ENCODE results near the gene DDX17. TPM values are rescaled to one million over a fixed set of nuclear protein-coding genes. Genes with fewer than 3 reads are reported as not detected.

DDX17 gene
- total and polyA plus RNA-seq, 2 of the 8 experiments (the other 6 are each of a cell fraction or from before 2014, with no cell fraction given): 437 to 441 TPM

GRCh38 chr22:38435010-38435409, 71.1 kb downstream of the DDX17 start (continued):
- TF ChIP-seq CHD7 (IDR thresholded peaks at IDR 0.05; ENCODE audit: insufficient replicate concordance, low read length) (no peak), SRF (IDR thresholded peaks at IDR 0.05; ENCODE audit: low read depth, low read length) (no peak), MAFK (IDR thresholded peaks at IDR 0.05; ENCODE audit: low read depth, low read length) (no peak), SAP30 (IDR thresholded peaks at IDR 0.05; ENCODE audit: insufficient read depth, insufficient replicate concordance, low read length) (no peak), RBBP5 (IDR thresholded peaks at IDR 0.05; ENCODE audit: borderline replicate concordance, low read depth, low read length) (no peak), CREB1 (IDR thresholded peaks at IDR 0.05) (peak; percentile 13; the same call in 1 of the 2 replicates), MAX (IDR thresholded peaks at IDR 0.05) (no peak), CBX8 (IDR thresholded peaks at IDR 0.05; ENCODE audit: borderline replicate concordance, low read depth, low read length) (no peak), CTBP2 (IDR thresholded peaks at IDR 0.05; ENCODE audit: borderline replicate concordance, insufficient read depth, insufficient read length, low read length) (no peak), RAD21 (IDR thresholded peaks at IDR 0.05 in 1 of 2, conservative IDR thresholded peaks at IDR 0.05 in 1 of 2; ENCODE audit: low read depth in 2 of 2, low read length in 2 of 2) (peak; percentile 59 to 67), JUN (IDR thresholded peaks at IDR 0.05; ENCODE audit: low read depth, low read length) (no peak)
